ENCODE results near the gene GRPR.

DNA sequence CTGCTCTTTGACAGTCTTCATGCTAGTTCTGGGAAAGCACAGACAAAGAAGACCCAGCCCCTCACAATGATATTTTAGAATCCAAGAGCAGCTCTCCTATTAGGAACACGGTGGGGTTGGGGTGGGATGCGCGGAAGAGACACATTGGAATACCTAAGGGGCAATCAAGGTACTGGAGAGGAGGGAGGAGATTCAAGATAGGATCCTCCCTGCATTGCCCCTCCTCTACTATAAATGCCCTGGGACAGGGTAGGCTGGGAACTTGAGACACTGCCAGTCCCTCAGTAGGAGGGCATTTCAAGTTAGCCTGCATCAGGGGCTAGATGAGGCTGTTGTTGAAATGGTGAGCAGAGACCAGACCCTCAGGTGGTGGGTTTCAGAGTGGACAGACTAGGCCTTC, 49.0 kb downstream of the GRPR start:
- TF ChIP-seq CTCF (IDR thresholded peaks at IDR 0.05) (no peak), POLR2A (IDR thresholded peaks at IDR 0.05) (no peak), POLR2AphosphoS5 (IDR thresholded peaks at IDR 0.05; ENCODE audit: insufficient read depth in 1 of 2, low read depth in 1 of 2) (no peak)

Measured in vagina (tissue), 2 donors.